ENCODE results near the gene CCDC171. TPM values are rescaled to one million over a fixed set of nuclear protein-coding genes. Genes with fewer than 3 reads are reported as not detected.

CCDC171 gene
- total RNA-seq, 1 donor from 2014 or later: 1.2 TPM

DNA sequence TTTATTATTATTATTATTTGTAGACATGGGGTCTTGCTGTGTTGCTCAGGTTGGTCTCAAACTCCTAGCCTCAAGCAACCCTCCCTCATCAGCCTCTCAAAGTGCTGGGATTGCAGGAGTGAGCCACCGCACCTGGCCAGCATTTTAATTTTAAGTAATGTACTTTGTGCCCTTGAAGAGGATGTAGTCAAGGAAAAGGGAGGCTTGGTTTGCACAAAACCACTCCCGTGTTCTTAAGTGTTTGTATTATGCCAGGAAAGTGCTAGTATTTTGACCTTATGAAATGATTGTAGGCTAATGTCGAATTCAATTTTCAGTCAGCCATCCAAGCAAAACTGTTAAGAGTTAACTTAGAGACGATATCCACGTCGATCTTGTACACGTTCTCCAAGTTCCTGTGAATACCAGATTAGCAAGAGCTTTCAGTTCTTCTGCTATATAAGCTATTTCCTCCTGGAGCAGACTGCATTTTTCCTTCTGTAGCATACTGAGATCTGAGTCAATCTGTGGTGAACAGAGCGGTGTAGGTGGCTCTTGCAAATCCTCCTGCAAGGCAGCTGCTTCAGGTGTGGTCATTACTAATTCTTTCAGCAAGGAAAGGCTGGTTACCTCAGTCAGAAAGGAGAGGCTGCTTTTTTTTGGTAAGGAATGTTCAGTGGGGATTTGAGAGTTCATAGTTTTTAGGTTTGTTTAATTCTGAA is 23.7 kb downstream of the CCDC171 start:
- H2AFZ ChIP-seq (ENCODE audit: low read depth, low read length): no peak overlapping the region
- H3K27ac ChIP-seq (ENCODE audit: low read depth, low read length): no peak overlapping the region
- H3K9me3 ChIP-seq (ENCODE audit: insufficient read depth, low read depth, low read length): no peaks in the 10 kb centered on the region
- FAIRE-seq (peak; percentile 29), DNase-seq (ENCODE audit: low read depth) (no peak)
- no peaks in the 10 kb centered on the region for H3K27me3 ChIP-seq (ENCODE audit: insufficient read depth, low read length)
- H3K79me2 ChIP-seq (ENCODE audit: insufficient read depth, low read length): no peaks in the 10 kb centered on the region
- no peaks in the 10 kb centered on the region for H3K36me3 ChIP-seq (ENCODE audit: insufficient read depth, low read length)
- Mint-ChIP-seq H3K27me3 (ENCODE audit: low read depth, unreplicated experiment) (no peaks in the 10 kb centered on the region), H3K36me3 (ENCODE audit: low read depth, unreplicated experiment) (no peaks in the 10 kb centered on the region), H3K4me3 (ENCODE audit: unreplicated experiment) (no peak overlapping the region), H3K27ac (ENCODE audit: unreplicated experiment) (no peak overlapping the region), H3K9me3 (ENCODE audit: unreplicated experiment) (peaks cover 3% of the 10 kb centered on the region), H3K4me1 (ENCODE audit: low read depth, unreplicated experiment) (no peaks in the 10 kb centered on the region)
- H4K20me1 ChIP-seq (ENCODE audit: insufficient read depth, low read length): no peaks in the 10 kb centered on the region
- H3K4me1 ChIP-seq (ENCODE audit: insufficient read depth, low read length): no peaks in the 10 kb centered on the region
- no peak overlapping the region for H3K4me3 ChIP-seq (ENCODE audit: insufficient read depth, low read depth, low read length)
- H3K4me2 ChIP-seq (ENCODE audit: low read length): no peak overlapping the region
- H3K9ac ChIP-seq (ENCODE audit: low read length): no peak overlapping the region
- TF ChIP-seq CTCF (IDR thresholded peaks at IDR 0.05; ENCODE audit: insufficient read depth, low read depth, low read length): no peak
- no peak for TF ChIP-seq EZH2 (IDR thresholded peaks at IDR 0.05; ENCODE audit: insufficient read depth, low read length)

GRCh38 chr9:15578714-15579113 is 25.9 kb downstream of the CCDC171 start:
- Histone ChIP-seq H3K4me2 (ENCODE audit: low read length) (no peak overlapping the region), H3K9ac (ENCODE audit: low read length) (no peak overlapping the region), H3K4me1 (ENCODE audit: insufficient read depth, low read length) (no peaks in the 10 kb centered on the region), H2AFZ (ENCODE audit: low read depth, low read length) (no peak overlapping the region), H3K27me3 (ENCODE audit: insufficient read depth, low read length) (no peaks in the 10 kb centered on the region), H4K20me1 (ENCODE audit: insufficient read depth, low read length) (no peaks in the 10 kb centered on the region), H3K4me3 (ENCODE audit: insufficient read depth, low read depth, low read length) (no peak overlapping the region), H3K79me2 (ENCODE audit: insufficient read depth, low read length) (no peaks in the 10 kb centered on the region), H3K27ac (ENCODE audit: low read depth, low read length) (no peak overlapping the region), H3K36me3 (ENCODE audit: insufficient read depth, low read length) (no peaks in the 10 kb centered on the region), H3K9me3 (ENCODE audit: insufficient read depth, low read depth, low read length) (no peaks in the 10 kb centered on the region)
- FAIRE-seq (no peak), DNase-seq (ENCODE audit: low read depth) (no peak)
- H3K9me3 Mint-ChIP-seq (ENCODE audit: unreplicated experiment): peaks cover 10% of the 10 kb centered on the region
- H3K4me3 Mint-ChIP-seq (ENCODE audit: unreplicated experiment): no peak overlapping the region
- no peak overlapping the region for H3K27ac Mint-ChIP-seq (ENCODE audit: unreplicated experiment)
- peaks cover 2% of the 10 kb centered on the region for H3K36me3 Mint-ChIP-seq (ENCODE audit: low read depth, unreplicated experiment)
- H3K4me1 Mint-ChIP-seq (ENCODE audit: low read depth, unreplicated experiment): no peaks in the 10 kb centered on the region
- no peaks in the 10 kb centered on the region for H3K27me3 Mint-ChIP-seq (ENCODE audit: low read depth, unreplicated experiment)
- TF ChIP-seq EZH2 (IDR thresholded peaks at IDR 0.05; ENCODE audit: insufficient read depth, low read length) (no peak), CTCF (IDR thresholded peaks at IDR 0.05; ENCODE audit: insufficient read depth, low read depth, low read length) (no peak)

GRCh38 chr9:15584379-15584778 is 31.5 kb downstream of the CCDC171 start:
- no peaks in the 10 kb centered on the region for H3K27me3 ChIP-seq (ENCODE audit: insufficient read depth, low read length)
- H3K27ac ChIP-seq (ENCODE audit: low read depth, low read length): no peak overlapping the region
- H2AFZ ChIP-seq (ENCODE audit: low read depth, low read length): no peak overlapping the region
- no peaks in the 10 kb centered on the region for H3K79me2 ChIP-seq (ENCODE audit: insufficient read depth, low read length)
- no peaks in the 10 kb centered on the region for H3K4me1 ChIP-seq (ENCODE audit: insufficient read depth, low read length)
- Mint-ChIP-seq H3K27me3 (ENCODE audit: low read depth, unreplicated experiment) (no peaks in the 10 kb centered on the region), H3K4me1 (ENCODE audit: low read depth, unreplicated experiment) (no peaks in the 10 kb centered on the region), H3K9me3 (ENCODE audit: unreplicated experiment) (peaks cover 10% of the 10 kb centered on the region), H3K36me3 (ENCODE audit: low read depth, unreplicated experiment) (peaks cover 2% of the 10 kb centered on the region), H3K4me3 (ENCODE audit: unreplicated experiment) (no peak overlapping the region), H3K27ac (ENCODE audit: unreplicated experiment) (no peak overlapping the region)
- H3K4me3 ChIP-seq (ENCODE audit: insufficient read depth, low read depth, low read length): no peak overlapping the region
- H3K36me3 ChIP-seq (ENCODE audit: insufficient read depth, low read length): no peaks in the 10 kb centered on the region
- H3K9ac ChIP-seq (ENCODE audit: low read length): no peak overlapping the region
- H3K4me2 ChIP-seq (ENCODE audit: low read length): no peak overlapping the region
- DNase-seq (ENCODE audit: low read depth) (no peak), FAIRE-seq (no peak)
- no peaks in the 10 kb centered on the region for H3K9me3 ChIP-seq (ENCODE audit: insufficient read depth, low read depth, low read length)
- no peaks in the 10 kb centered on the region for H4K20me1 ChIP-seq (ENCODE audit: insufficient read depth, low read length)
- TF ChIP-seq CTCF (IDR thresholded peaks at IDR 0.05; ENCODE audit: insufficient read depth, low read depth, low read length): no peak
- TF ChIP-seq EZH2 (IDR thresholded peaks at IDR 0.05; ENCODE audit: insufficient read depth, low read length): no peak

Measured in astrocyte (in vitro differentiated cells and primary cell).